LHCN-M2 (cell line): ENCODE data around the gene MAN2A1. TPM values are rescaled to one million over a fixed set of nuclear protein-coding genes. Genes with fewer than 3 reads are reported as not detected.
A peak's percentile ranks its signal among the peaks of the same experiment; 100 is the strongest.

ENCODE experiments used
- DNase-seq: peaks from one replicate; pipeline ENCODE4 v3.0.0-alpha.2; 2012; ENCODE audit warnings: low read depth
- total RNA-seq: library from RNA; depleted of rRNA; stranded (reverse); fragments of >200 nt; gene quantifications from 2 replicates; pipeline ENCODE4 v1.2.3, GENCODE V29; 2014

The MAN2A1 gene
- total RNA-seq, 1 experiment from 2014 or later, result 129 TPM

GRCh38 chr5:109819878-109820277 is 130.2 kb downstream of the MAN2A1 start:
- no peak for DNase-seq

- peak; percentile 88 for DNase-seq
These were observed 133.9 kb downstream of the MAN2A1 start for GRCh38 chr5:109823597-109823996.

GRCh38 chr5:109825450-109825849 is 135.7 kb downstream of the MAN2A1 start:
- peak; percentile 42 for DNase-seq

GRCh38 chr5:109826426-109826825 is 136.7 kb downstream of the MAN2A1 start:
- peak; percentile 35 for DNase-seq

- DNase-seq, result peak; percentile 46
These were observed 139.6 kb downstream of the MAN2A1 start for GRCh38 chr5:109829331-109829730.

GRCh38 chr5:109830955-109831502 is 141.3 kb downstream of the MAN2A1 start:
- peak; percentile 96 for DNase-seq

GRCh38 chr5:109832207-109833188 is 142.8 kb downstream of the MAN2A1 start:
- peak; percentile 74 for DNase-seq

GRCh38 chr5:109833946-109834345 is 144.2 kb downstream of the MAN2A1 start:
- peak; percentile 43 for DNase-seq

- no peak for DNase-seq
These were observed 146.6 kb downstream of the MAN2A1 start for GRCh38 chr5:109836280-109836679.

- DNase-seq, result peak; percentile 25
These were observed 147.6 kb downstream of the MAN2A1 start for GRCh38 chr5:109837231-109837861.

- DNase-seq, result no peak
These were observed 148.4 kb downstream of the MAN2A1 start for GRCh38 chr5:109838157-109838556.

- DNase-seq, result peak; percentile 29
These were observed 154.4 kb downstream of the MAN2A1 start for GRCh38 chr5:109844148-109844547.

- DNase-seq, result peak; percentile 88
These were observed 155.0 kb downstream of the MAN2A1 start for GRCh38 chr5:109844695-109845094.

GRCh38 chr5:109848130-109848529 is 158.4 kb downstream of the MAN2A1 start:
- no peak for DNase-seq

- no peak for DNase-seq
These were observed 159.9 kb downstream of the MAN2A1 start for GRCh38 chr5:109849478-109850088.

GRCh38 chr5:109852371-109853155 is 162.8 kb downstream of the MAN2A1 start:
- DNase-seq, result peak; percentile 83

- DNase-seq, result peak; percentile 30
These were observed 163.7 kb downstream of the MAN2A1 start for GRCh38 chr5:109853377-109853776.

- no peak for DNase-seq
These were observed 165.3 kb downstream of the MAN2A1 start for GRCh38 chr5:109855056-109855455.

- no peak for DNase-seq
These were observed 167.8 kb downstream of the MAN2A1 start for GRCh38 chr5:109857405-109858031.

- peak; percentile 64 for DNase-seq
These were observed 169.8 kb downstream of the MAN2A1 start for GRCh38 chr5:109859537-109859936.

GRCh38 chr5:109862301-109862700 is 172.6 kb downstream of the MAN2A1 start:
- no peak for DNase-seq
